Left kidney (tissue), 2 donors: Measurements from ENCODE around the gene TMEM108. TPM values are rescaled to one million over a fixed set of nuclear protein-coding genes. Genes with fewer than 3 reads are reported as not detected.

Experiments used
- DNase-seq: peaks from one replicate; pipeline ENCODE4 v3.0.0-alpha.2; 2013
- polyA plus RNA-seq: library from polyadenylated mRNA; unstranded; fragments of 120-200 nt; gene quantifications from one replicate; pipeline ENCODE4 v1.2.1, GENCODE V29; 2013; ENCODE audit not compliant: insufficient read length

The TMEM108 gene
- polyA plus RNA-seq, 1 donor, result 1.6 TPM

GRCh38 chr3:133419151-133419909 is 381.1 kb downstream of the TMEM108 start:
- no peak for DNase-seq

GRCh38 chr3:133424937-133425869 is 387.0 kb downstream of the TMEM108 start:
- DNase-seq, result no peak

- DNase-seq, result no peak
Observed at GRCh38 chr3:133425898-133426297, 387.7 kb downstream of the TMEM108 start.

- DNase-seq, result no peak
Observed at GRCh38 chr3:133426721-133427120, 388.5 kb downstream of the TMEM108 start.

- DNase-seq, result no peak
Observed at GRCh38 chr3:133428552-133428951, 390.4 kb downstream of the TMEM108 start.

- DNase-seq, result no peak
Observed at GRCh38 chr3:133429063-133429462, 390.9 kb downstream of the TMEM108 start.

- DNase-seq, result no peak
Observed at GRCh38 chr3:133439563-133439962, 401.4 kb downstream of the TMEM108 start.

- DNase-seq, result no peak
Observed at GRCh38 chr3:133440652-133441051, 402.5 kb downstream of the TMEM108 start.

GRCh38 chr3:133441867-133442270 is 403.7 kb downstream of the TMEM108 start:
- DNase-seq, result no peak

- no peak for DNase-seq
Observed at GRCh38 chr3:133442518-133442917, 404.3 kb downstream of the TMEM108 start.

- DNase-seq, result no peak
Observed at GRCh38 chr3:133443649-133444422, 405.6 kb downstream of the TMEM108 start.

GRCh38 chr3:133444423-133444774 is 406.2 kb downstream of the TMEM108 start:
- DNase-seq, result no peak

GRCh38 chr3:133445108-133445507 is 406.9 kb downstream of the TMEM108 start:
- DNase-seq, result no peak
